ENCODE measurements around the gene UNC79.

- TF ChIP-seq CTCF (IDR thresholded peaks at IDR 0.05) = no peak
- TF ChIP-seq POLR2A (IDR thresholded peaks at IDR 0.05) = no peak
These were observed 303.5 kb downstream of the UNC79 start for GRCh38 chr14:93734086-93734822.
